Spleen (tissue), 7 donors: Measurements from ENCODE around the gene USP37.

Experiments
- POLR2A ChIP-seq, 3 donors: fragments of 450-650 bp; IDR thresholded peaks; one replicate each; pipeline ENCODE4 v1.5.1; 2017; ENCODE audit warnings: antibody characterized with exemption in 3 of 3, mild to moderate bottlenecking in 1 of 3
- POLR2AphosphoS5 ChIP-seq, 3 donors: sonication (generic); formaldehyde crosslinking; IDR thresholded peaks; one replicate each; pipeline ENCODE4 v1.5.1; 2017; ENCODE audit warnings: antibody characterized with exemption in 3 of 3
- TF ChIP-seq, protein P1 (sequence below), 11 experiments: fragments of 200-600 bp in 7 of 11; fragments of 450-650 bp in 4 of 11; sonication (generic) in 4 of 11; IDR thresholded peaks in 8 of 11; conservative IDR thresholded peaks in 3 of 11; 1 replicate in 7 of 11; 2 replicates in 4 of 11; pipeline versions ENCODE4 v1.4.0 to v1.8.0; 2016 to 2021; ENCODE audit warnings: antibody characterized with exemption in 11 of 11, inconsistent platforms in 4 of 11, mild to moderate bottlenecking in 1 of 11
- donor health status: DM: no; HTN: no; CAD: no; lungs with moderate emphysema.
- donor health status: DM: no; HTN: no; CAD: no.
- donor health status: DM: no; HTN: no; CAD: no.

DNA sequence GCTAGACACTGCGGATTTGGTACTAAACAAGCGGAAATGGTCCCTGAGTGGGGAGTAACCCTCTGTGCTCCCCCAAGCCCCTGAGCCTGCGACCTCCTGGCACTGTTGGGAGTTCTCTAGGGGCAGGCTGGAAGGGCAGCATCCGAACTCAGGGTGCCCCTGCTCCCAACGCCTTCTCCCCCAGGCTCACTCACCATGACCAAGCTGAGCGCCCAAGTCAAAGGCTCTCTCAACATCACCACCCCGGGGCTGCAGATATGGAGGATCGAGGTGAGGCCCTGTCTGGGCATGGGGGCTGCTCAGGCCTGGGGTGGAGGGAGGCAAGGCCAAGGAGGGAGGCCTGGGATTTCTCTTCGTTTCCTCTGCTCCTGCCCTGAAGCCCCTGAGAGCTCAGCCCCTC is 144.6 kb downstream of the USP37 start:
- TF ChIP-seq POLR2A (IDR thresholded peaks at IDR 0.05) (no peak), POLR2AphosphoS5 (IDR thresholded peaks at IDR 0.05) (no peak)
- TF ChIP-seq, protein P1, sequence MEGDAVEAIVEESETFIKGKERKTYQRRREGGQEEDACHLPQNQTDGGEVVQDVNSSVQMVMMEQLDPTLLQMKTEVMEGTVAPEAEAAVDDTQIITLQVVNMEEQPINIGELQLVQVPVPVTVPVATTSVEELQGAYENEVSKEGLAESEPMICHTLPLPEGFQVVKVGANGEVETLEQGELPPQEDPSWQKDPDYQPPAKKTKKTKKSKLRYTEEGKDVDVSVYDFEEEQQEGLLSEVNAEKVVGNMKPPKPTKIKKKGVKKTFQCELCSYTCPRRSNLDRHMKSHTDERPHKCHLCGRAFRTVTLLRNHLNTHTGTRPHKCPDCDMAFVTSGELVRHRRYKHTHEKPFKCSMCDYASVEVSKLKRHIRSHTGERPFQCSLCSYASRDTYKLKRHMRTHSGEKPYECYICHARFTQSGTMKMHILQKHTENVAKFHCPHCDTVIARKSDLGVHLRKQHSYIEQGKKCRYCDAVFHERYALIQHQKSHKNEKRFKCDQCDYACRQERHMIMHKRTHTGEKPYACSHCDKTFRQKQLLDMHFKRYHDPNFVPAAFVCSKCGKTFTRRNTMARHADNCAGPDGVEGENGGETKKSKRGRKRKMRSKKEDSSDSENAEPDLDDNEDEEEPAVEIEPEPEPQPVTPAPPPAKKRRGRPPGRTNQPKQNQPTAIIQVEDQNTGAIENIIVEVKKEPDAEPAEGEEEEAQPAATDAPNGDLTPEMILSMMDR (IDR thresholded peaks at IDR 0.05 in 8 of 11, conservative IDR thresholded peaks at IDR 0.05 in 3 of 11) = no peak
